WERI-Rb-1 (cell line): ENCODE results near the gene SQSTM1.

ENCODE experiments used
- DNase-seq: peaks from one replicate; pipeline ENCODE4 v3.0.0-alpha.2; 2020
- H3K27ac ChIP-seq: fragments of 250-450 bp; sonication (Bioruptor Pico); 2 replicates; pipeline ENCODE4 v1.5.1; 2020; ENCODE audit warnings: mild to moderate bottlenecking, moderate library complexity
- H3K27me3 ChIP-seq: fragments of 250-450 bp; sonication (Bioruptor Pico); 2 replicates; pipeline ENCODE4 v1.5.1; 2021; ENCODE audit warnings: mild to moderate bottlenecking, low read depth, moderate library complexity; ENCODE audit not compliant: insufficient read depth, severe bottlenecking
- H3K36me3 ChIP-seq: fragments of 250-450 bp; sonication (Bioruptor Pico); 2 replicates; pipeline ENCODE4 v1.5.1; 2020; ENCODE audit warnings: mild to moderate bottlenecking, moderate library complexity
- H3K4me3 ChIP-seq: 2 replicates; pipeline ENCODE4 v1.5.1; 2011; ENCODE audit warnings: low read depth, mild to moderate bottlenecking, control low read depth, low read length
- H3K9me3 ChIP-seq: fragments of 250-450 bp; sonication (Bioruptor Pico); 2 replicates; pipeline ENCODE4 v1.5.1; 2021; ENCODE audit warnings: mild to moderate bottlenecking, moderate library complexity; ENCODE audit not compliant: severe bottlenecking
- TF ChIP-seq, protein P1 (sequence below): IDR thresholded peaks from 2 replicates; pipeline ENCODE4 v1.5.1; 2011; ENCODE audit warnings: low read depth, mild to moderate bottlenecking, control low read depth, inconsistent platforms, low read length

SQSTM1 gene

DNA sequence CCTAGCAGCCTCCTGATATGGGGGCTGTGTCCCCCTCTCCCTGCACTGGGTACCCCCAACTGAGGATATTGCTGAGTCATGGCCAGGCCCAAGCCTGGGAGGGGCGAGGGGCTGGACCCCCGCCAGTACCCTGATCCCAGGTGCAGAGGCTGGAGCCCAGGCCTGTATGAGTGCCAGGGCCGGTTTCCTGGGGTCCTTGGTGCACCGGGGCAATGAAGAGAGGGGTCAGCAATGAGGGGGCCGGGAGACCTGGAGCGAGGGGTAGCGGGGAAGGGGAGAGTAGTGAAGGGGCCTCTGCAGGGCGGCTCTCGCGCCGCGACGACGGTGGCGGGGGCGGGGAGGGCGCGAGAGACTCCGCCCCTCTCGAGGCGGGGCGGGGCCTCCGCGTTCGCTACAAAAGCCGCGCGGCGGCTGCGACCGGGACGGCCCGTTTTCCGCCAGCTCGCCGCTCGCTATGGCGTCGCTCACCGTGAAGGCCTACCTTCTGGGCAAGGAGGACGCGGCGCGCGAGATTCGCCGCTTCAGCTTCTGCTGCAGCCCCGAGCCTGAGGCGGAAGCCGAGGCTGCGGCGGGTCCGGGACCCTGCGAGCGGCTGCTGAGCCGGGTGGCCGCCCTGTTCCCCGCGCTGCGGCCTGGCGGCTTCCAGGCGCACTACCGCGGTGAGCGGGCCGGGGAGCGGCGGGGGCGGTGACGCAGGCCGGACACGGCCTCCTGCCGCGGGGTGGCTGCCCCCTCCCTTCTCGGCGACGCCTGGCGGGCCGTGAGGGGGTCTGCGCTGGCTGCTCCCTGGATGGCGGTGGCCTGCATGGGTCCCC is at the start of gene SQSTM1:
Gene SQSTM1, plus strand, starts transcription at position 423 of the 815 bp plus-strand sequence. Its CDS starts 32 bp downstream, at position 455.
- TF ChIP-seq, protein P1, sequence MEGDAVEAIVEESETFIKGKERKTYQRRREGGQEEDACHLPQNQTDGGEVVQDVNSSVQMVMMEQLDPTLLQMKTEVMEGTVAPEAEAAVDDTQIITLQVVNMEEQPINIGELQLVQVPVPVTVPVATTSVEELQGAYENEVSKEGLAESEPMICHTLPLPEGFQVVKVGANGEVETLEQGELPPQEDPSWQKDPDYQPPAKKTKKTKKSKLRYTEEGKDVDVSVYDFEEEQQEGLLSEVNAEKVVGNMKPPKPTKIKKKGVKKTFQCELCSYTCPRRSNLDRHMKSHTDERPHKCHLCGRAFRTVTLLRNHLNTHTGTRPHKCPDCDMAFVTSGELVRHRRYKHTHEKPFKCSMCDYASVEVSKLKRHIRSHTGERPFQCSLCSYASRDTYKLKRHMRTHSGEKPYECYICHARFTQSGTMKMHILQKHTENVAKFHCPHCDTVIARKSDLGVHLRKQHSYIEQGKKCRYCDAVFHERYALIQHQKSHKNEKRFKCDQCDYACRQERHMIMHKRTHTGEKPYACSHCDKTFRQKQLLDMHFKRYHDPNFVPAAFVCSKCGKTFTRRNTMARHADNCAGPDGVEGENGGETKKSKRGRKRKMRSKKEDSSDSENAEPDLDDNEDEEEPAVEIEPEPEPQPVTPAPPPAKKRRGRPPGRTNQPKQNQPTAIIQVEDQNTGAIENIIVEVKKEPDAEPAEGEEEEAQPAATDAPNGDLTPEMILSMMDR, result no peak
- Histone ChIP-seq H3K36me3 (no peaks in the 10 kb centered on the region; the same call in 1 of the 2 replicates), H3K27ac (peak within 1 kb of the TSS; percentile 87), H3K9me3 (no peaks in the 10 kb centered on the region), H3K27me3 (no peaks in the 10 kb centered on the region), H3K4me3 (peak within 1 kb of the TSS; percentile 67)
- peak; percentile 56 for DNase-seq

DNA sequence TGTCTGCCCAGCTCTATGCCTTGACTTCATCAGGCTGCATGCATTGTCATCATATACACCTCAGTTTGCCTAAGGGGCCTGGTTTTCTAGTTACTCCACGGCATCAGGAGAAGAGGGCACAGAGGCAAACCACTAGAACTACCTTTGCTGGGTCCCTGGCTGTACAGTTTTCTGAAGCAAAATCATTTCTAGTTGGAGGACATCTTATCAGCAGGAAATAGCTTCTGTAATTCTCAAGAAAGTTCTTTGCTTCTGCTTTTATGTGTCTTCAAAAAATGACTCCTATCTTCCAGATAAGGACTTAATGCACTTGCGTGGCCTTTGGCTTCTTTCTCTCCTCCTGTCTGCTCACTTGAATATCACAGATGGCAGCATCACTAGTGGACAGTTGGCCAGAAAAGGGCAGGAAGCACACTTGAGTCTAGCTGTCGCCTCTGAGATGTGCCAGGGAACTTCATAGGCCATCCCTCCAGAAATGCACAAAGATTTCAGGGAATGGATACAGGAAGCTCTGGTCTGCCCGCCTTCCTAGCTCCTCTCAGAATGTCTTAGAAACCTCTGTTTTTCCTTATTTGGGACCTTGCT is 49.3 kb upstream of the SQSTM1 start:
- TF ChIP-seq, protein P1, result no peak
- H3K27me3 ChIP-seq, result no peaks in the 10 kb centered on the region
- peaks cover 14% of the 10 kb centered on the region for H3K36me3 ChIP-seq
- H3K27ac ChIP-seq, result no peak overlapping the region
- no peak for DNase-seq
- no peaks in the 10 kb centered on the region for H3K9me3 ChIP-seq
- H3K4me3 ChIP-seq, result no peak overlapping the region

DNA sequence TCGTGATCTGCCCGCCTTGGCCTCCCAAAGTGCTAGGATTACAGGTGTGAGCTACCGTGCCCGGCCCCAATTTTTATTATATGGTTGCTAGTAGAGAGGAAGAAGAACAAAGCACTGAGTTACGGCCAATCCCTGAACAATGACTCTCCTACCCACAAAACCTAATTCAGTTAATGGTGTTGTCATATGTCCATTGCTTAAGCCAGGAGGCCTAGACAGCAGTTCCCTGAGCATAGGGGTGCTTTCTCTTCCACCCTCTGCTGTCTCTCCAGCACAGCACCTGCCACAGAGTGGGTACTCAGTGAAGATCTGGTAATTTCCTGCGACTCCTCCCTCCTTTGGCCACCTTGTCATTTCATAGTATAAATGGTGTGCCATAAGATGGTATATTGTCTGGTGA is 48.4 kb upstream of the SQSTM1 start:
- Histone ChIP-seq H3K27ac (no peak overlapping the region), H3K36me3 (peaks cover 11% of the 10 kb centered on the region), H3K4me3 (no peak overlapping the region), H3K9me3 (no peaks in the 10 kb centered on the region), H3K27me3 (no peaks in the 10 kb centered on the region)
- TF ChIP-seq, protein P1, result no peak
- DNase-seq, result no peak

DNA sequence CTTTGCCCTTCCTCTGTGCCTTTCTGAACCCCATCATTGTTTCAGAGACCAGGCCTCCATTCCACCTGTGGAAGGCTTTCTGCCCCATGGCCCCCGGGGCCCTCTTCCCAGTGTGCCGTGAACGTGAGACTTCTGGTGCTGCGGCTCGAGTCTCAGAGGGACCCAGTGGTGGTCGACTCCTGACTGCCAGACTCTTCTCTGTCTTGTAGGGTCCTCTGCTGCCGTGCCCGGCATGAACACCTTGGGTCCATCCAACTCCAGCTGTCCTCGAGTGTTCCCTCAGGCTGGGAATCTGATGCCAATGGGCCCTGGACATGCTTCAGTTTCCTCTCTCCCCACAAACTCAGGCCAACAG is 47.0 kb upstream of the SQSTM1 start:
- TF ChIP-seq, protein P1, result no peak
- H3K4me3 ChIP-seq, result no peak overlapping the region
- H3K9me3 ChIP-seq, result no peaks in the 10 kb centered on the region
- H3K36me3 ChIP-seq, result peaks cover 14% of the 10 kb centered on the region
- H3K27me3 ChIP-seq, result no peaks in the 10 kb centered on the region
- DNase-seq, result no peak
- no peak overlapping the region for H3K27ac ChIP-seq

DNA sequence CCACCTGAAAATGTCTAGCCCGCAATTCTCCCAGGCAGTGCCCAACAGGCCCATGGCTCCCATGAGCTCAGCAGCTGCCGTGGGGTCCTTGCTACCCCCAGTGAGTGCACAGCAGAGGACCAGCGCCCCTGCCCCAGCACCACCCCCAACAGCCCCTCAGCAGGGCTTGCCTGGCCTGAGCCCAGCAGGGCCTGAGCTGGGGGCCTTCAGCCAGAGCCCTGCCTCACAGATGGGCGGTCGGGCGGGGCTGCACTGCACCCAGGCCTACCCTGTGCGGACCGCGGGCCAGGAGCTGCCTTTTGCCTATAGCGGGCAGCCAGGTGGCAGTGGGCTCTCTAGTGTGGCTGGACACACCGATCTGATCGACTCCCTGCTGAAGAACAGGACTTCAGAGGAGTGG is 46.3 kb upstream of the SQSTM1 start:
- peaks cover 14% of the 10 kb centered on the region for H3K36me3 ChIP-seq

More for the DNA sequence above, 46.3 kb upstream of the SQSTM1 start:
- TF ChIP-seq, protein P1, result no peak
- no peak overlapping the region for H3K4me3 ChIP-seq
- no peak overlapping the region for H3K27ac ChIP-seq
- no peaks in the 10 kb centered on the region for H3K9me3 ChIP-seq
- H3K27me3 ChIP-seq, result no peaks in the 10 kb centered on the region
- no peak for DNase-seq
